HepG2 (cell line): ENCODE measurements around the gene SOAT1. TPM values are rescaled to one million over a fixed set of nuclear protein-coding genes. Genes with fewer than 3 reads are reported as not detected.

Experiments
- FOXO1 ChIP-seq: sonication (generic); formaldehyde crosslinking; IDR thresholded peaks from 2 replicates; pipeline ENCODE4 v1.4.0; 2020; ENCODE audit warnings: missing genetic modification reagents
- GATAD2A ChIP-seq: IDR thresholded peaks from 2 replicates; pipeline ENCODE4 v1.6.1; 2016
- HDAC1 ChIP-seq: sonication (generic); formaldehyde crosslinking; IDR thresholded peaks from 2 replicates; pipeline ENCODE4 v1.5.1; 2020; ENCODE audit warnings: mild to moderate bottlenecking, missing genetic modification reagents
- IKZF1 ChIP-seq: fragments of 450-650 bp; IDR thresholded peaks from 2 replicates; pipeline ENCODE4 v1.7.1; 2016
- ISL2 ChIP-seq: sonication (generic); formaldehyde crosslinking; IDR thresholded peaks from 2 replicates; pipeline ENCODE4 v1.5.0; 2020; ENCODE audit warnings: missing genetic modification reagents
- POLR2A ChIP-seq, 2 experiments: IDR thresholded peaks; 2 replicates each; pipeline ENCODE4 v1.6.1; 2011; ENCODE audit warnings: low read depth in 2 of 2, low read length in 2 of 2, mild to moderate bottlenecking in 1 of 2, moderate library complexity in 1 of 2; ENCODE audit not compliant: insufficient read depth in 1 of 2
- RAD21 ChIP-seq: fragments of 450-650 bp; formaldehyde crosslinking; IDR thresholded peaks from 2 replicates; pipeline ENCODE4 v1.5.0; 2020; ENCODE audit warnings: mild to moderate bottlenecking
- ZNF451 ChIP-seq: sonication (generic); formaldehyde crosslinking; IDR thresholded peaks from 2 replicates; pipeline ENCODE4 v1.5.0; 2020; ENCODE audit warnings: mild to moderate bottlenecking, missing genetic modification reagents
- ZNF782 ChIP-seq: sonication (generic); formaldehyde crosslinking; IDR thresholded peaks from 2 replicates; pipeline ENCODE4 v1.4.0; 2020; ENCODE audit warnings: missing genetic modification reagents, mild to moderate bottlenecking, borderline replicate concordance
- polyA plus RNA-seq, 8 experiments: library from polyadenylated mRNA; depleted of rRNA in 3 of 8; stranded (reverse) in 7 of 8; unstranded in 1 of 8; fragments of >200 nt; fragmentation: Illumina TruSeq in 4 of 8; extraction: Trizol in 4 of 8; gene quantifications; 2 replicates each; pipeline versions ENCODE4 v1.2.1 to v1.2.3, GENCODE V29; 2011 to 2016; ENCODE audit warnings: low read depth in 4 of 8, missing spikeins in 1 of 8, mixed read lengths in 1 of 8; ENCODE audit not compliant: insufficient read depth in 1 of 8
- total RNA-seq, 5 experiments: library from RNA; depleted of rRNA; stranded (reverse); fragments of >200 nt; fragmentation: Illumina TruSeq; extraction: Trizol; gene quantifications; 2 replicates each; pipeline ENCODE4 v1.2.3, GENCODE V29; 2016; ENCODE audit warnings: low read depth in 1 of 5
- TF ChIP-seq, protein P1 (sequence below): sonication (generic); formaldehyde crosslinking; IDR thresholded peaks from 2 replicates; pipeline ENCODE4 v1.5.1; 2020; ENCODE audit warnings: missing genetic modification reagents, mild to moderate bottlenecking, borderline replicate concordance
- TF ChIP-seq, protein P2 (sequence below): sonication (generic); formaldehyde crosslinking; IDR thresholded peaks from 2 replicates; pipeline ENCODE4 v1.4.0; 2020; ENCODE audit warnings: mild to moderate bottlenecking, missing genetic modification reagents
- TF ChIP-seq, protein P3 (sequence below): sonication (generic); formaldehyde crosslinking; IDR thresholded peaks from 2 replicates; pipeline ENCODE4 v1.4.0; 2020; ENCODE audit warnings: missing genetic modification reagents
- TF ChIP-seq, protein P4 (sequence below): sonication (generic); formaldehyde crosslinking; IDR thresholded peaks from 2 replicates; pipeline ENCODE4 v1.8.1; 2023; ENCODE audit warnings: mild to moderate bottlenecking, missing genetic modification reagents
- TF ChIP-seq, protein P5 (sequence below): sonication (generic); formaldehyde crosslinking; IDR thresholded peaks from 2 replicates; pipeline ENCODE4 v1.5.0; 2020; ENCODE audit warnings: mild to moderate bottlenecking, missing genetic modification reagents, borderline replicate concordance
- TF ChIP-seq, protein P6 (sequence below): sonication (generic); formaldehyde crosslinking; IDR thresholded peaks from 2 replicates; pipeline ENCODE4 v1.5.1; 2020; ENCODE audit warnings: missing genetic modification reagents, mild to moderate bottlenecking, borderline replicate concordance

The SOAT1 gene
- total and polyA plus RNA-seq, 2 of the 13 experiments (the other 11 are each of a cell fraction or from before 2014, with no cell fraction given) = 22.3 to 52.0 TPM

DNA sequence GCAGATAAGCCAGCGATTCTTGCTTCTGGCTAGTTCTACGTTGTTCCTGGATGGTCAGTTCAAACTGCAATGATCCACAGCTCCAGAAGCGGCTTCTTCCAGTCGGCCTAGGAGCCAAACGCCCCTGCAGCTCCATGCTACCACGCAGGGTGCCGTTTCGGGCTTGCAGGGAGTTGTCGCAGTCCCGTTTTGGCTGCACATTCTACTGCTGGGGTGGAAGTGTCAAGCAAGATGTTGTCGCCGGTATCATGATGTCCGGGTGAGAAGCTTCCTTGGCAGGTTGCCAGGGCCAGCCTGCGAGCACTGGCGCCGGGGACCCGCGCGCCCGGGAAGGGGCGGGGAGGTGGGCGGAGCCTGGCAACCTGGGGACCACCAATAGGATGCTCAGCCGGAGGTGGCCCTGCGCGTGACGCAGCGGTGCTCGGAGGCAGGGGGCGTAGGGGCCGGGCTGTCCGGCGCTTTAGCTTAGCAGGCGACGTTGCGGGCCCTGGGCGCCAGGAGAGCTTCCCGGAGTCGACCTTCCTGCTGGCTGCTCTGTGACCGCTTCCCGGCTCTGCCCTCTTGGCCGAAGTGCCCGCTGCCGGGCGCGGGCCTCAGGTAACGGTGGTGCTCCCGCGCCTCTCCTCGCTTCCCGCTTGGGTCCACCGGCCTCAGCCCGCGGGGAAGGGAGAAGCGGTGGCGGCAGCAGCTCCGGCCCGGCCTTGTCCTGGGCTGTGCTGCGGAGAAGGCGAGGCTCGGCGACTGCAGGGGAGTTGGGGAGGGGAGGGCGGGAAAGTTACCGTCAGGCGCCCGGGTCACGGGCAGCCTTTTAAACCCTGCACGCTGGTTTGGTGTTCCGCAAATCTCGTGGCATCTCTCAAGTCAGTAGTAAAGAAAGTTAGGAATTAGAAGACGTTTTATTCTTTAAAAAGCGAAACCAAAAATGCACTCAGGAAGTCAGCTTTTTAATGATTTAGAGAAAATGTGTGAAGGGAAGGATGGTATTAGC lies at the start of gene SOAT1 (continued):
- TF ChIP-seq ZNF451 (CRISPR knock-in tag) (no peak; the same call in 1 of the 2 replicates), ZNF782 (CRISPR knock-in tag) (peak; percentile 86; the same call in 1 of the 2 replicates), FOXO1 (CRISPR knock-in tag) (no peak), RAD21 (CRISPR knock-in tag) (peak; percentile 36; the same call in 1 of the 2 replicates), GATAD2A (CRISPR knock-in tag) (no peak), ISL2 (no peak; the same call in 1 of the 2 replicates), HDAC1 (CRISPR knock-in tag) (peak; percentile 90), IKZF1 (no peak), POLR2A (IDR thresholded peaks at IDR 0.05; ENCODE audit: insufficient read depth in 1 of 2, low read depth in 2 of 2, low read length in 2 of 2) (peak; percentile 90 to 95)
- TF ChIP-seq, protein P1, sequence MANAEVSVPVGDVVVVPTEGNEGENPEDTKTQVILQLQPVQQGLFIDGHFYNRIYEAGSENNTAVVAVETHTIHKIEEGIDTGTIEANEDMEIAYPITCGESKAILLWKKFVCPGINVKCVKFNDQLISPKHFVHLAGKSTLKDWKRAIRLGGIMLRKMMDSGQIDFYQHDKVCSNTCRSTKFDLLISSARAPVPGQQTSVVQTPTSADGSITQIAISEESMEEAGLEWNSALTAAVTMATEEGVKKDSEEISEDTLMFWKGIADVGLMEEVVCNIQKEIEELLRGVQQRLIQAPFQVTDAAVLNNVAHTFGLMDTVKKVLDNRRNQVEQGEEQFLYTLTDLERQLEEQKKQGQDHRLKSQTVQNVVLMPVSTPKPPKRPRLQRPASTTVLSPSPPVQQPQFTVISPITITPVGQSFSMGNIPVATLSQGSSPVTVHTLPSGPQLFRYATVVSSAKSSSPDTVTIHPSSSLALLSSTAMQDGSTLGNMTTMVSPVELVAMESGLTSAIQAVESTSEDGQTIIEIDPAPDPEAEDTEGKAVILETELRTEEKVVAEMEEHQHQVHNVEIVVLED (CRISPR knock-in tag) = peak; percentile 78; the same call in 1 of the 2 replicates
- TF ChIP-seq, protein P2, sequence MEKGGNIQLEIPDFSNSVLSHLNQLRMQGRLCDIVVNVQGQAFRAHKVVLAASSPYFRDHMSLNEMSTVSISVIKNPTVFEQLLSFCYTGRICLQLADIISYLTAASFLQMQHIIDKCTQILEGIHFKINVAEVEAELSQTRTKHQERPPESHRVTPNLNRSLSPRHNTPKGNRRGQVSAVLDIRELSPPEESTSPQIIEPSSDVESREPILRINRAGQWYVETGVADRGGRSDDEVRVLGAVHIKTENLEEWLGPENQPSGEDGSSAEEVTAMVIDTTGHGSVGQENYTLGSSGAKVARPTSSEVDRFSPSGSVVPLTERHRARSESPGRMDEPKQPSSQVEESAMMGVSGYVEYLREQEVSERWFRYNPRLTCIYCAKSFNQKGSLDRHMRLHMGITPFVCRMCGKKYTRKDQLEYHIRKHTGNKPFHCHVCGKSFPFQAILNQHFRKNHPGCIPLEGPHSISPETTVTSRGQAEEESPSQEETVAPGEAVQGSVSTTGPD = no peak
- TF ChIP-seq, protein P3, sequence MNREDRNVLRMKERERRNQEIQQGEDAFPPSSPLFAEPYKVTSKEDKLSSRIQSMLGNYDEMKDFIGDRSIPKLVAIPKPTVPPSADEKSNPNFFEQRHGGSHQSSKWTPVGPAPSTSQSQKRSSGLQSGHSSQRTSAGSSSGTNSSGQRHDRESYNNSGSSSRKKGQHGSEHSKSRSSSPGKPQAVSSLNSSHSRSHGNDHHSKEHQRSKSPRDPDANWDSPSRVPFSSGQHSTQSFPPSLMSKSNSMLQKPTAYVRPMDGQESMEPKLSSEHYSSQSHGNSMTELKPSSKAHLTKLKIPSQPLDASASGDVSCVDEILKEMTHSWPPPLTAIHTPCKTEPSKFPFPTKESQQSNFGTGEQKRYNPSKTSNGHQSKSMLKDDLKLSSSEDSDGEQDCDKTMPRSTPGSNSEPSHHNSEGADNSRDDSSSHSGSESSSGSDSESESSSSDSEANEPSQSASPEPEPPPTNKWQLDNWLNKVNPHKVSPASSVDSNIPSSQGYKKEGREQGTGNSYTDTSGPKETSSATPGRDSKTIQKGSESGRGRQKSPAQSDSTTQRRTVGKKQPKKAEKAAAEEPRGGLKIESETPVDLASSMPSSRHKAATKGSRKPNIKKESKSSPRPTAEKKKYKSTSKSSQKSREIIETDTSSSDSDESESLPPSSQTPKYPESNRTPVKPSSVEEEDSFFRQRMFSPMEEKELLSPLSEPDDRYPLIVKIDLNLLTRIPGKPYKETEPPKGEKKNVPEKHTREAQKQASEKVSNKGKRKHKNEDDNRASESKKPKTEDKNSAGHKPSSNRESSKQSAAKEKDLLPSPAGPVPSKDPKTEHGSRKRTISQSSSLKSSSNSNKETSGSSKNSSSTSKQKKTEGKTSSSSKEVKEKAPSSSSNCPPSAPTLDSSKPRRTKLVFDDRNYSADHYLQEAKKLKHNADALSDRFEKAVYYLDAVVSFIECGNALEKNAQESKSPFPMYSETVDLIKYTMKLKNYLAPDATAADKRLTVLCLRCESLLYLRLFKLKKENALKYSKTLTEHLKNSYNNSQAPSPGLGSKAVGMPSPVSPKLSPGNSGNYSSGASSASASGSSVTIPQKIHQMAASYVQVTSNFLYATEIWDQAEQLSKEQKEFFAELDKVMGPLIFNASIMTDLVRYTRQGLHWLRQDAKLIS (CRISPR knock-in tag) = no peak
- TF ChIP-seq, protein P4, sequence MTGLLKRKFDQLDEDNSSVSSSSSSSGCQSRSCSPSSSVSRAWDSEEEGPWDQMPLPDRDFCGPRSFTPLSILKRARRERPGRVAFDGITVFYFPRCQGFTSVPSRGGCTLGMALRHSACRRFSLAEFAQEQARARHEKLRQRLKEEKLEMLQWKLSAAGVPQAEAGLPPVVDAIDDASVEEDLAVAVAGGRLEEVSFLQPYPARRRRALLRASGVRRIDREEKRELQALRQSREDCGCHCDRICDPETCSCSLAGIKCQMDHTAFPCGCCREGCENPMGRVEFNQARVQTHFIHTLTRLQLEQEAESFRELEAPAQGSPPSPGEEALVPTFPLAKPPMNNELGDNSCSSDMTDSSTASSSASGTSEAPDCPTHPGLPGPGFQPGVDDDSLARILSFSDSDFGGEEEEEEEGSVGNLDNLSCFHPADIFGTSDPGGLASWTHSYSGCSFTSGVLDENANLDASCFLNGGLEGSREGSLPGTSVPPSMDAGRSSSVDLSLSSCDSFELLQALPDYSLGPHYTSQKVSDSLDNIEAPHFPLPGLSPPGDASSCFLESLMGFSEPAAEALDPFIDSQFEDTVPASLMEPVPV (CRISPR knock-in tag) = peak; percentile 67; the same call in 1 of the 2 replicates
- TF ChIP-seq, protein P5, sequence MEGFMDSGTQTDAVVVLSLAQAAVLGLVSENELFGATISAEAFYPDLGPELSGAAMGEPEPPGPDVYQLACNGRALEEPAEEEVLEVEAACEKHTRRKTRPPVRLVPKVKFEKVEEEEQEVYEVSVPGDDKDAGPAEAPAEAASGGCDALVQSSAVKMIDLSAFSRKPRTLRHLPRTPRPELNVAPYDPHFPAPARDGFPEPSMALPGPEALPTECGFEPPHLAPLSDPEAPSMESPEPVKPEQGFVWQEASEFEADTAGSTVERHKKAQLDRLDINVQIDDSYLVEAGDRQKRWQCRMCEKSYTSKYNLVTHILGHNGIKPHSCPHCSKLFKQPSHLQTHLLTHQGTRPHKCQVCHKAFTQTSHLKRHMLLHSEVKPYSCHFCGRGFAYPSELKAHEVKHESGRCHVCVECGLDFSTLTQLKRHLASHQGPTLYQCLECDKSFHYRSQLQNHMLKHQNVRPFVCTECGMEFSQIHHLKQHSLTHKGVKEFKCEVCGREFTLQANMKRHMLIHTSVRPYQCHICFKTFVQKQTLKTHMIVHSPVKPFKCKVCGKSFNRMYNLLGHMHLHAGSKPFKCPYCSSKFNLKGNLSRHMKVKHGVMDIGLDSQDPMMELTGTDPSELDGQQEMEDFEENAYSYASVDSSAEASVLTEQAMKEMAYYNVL (CRISPR knock-in tag) = no peak
- TF ChIP-seq, protein P6, sequence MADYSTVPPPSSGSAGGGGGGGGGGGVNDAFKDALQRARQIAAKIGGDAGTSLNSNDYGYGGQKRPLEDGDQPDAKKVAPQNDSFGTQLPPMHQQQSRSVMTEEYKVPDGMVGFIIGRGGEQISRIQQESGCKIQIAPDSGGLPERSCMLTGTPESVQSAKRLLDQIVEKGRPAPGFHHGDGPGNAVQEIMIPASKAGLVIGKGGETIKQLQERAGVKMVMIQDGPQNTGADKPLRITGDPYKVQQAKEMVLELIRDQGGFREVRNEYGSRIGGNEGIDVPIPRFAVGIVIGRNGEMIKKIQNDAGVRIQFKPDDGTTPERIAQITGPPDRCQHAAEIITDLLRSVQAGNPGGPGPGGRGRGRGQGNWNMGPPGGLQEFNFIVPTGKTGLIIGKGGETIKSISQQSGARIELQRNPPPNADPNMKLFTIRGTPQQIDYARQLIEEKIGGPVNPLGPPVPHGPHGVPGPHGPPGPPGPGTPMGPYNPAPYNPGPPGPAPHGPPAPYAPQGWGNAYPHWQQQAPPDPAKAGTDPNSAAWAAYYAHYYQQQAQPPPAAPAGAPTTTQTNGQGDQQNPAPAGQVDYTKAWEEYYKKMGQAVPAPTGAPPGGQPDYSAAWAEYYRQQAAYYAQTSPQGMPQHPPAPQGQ (CRISPR knock-in tag) = no peak
